ENCODE results near the gene DYRK1B. TPM values are rescaled to one million over a fixed set of nuclear protein-coding genes. Genes with fewer than 3 reads are reported as not detected.

Gene DYRK1B
- total RNA-seq, 1 experiment from 2014 or later: 21.5 TPM

- peaks cover 7% of the 10 kb centered on the region for H3K4me1 Mint-ChIP-seq (ENCODE audit: low read depth, unreplicated experiment)
- peak; percentile 86 for DNase-seq
- peak; percentile 91 for TF ChIP-seq CTCF (IDR thresholded peaks at IDR 0.05; ENCODE audit: unreplicated experiment)
- H3K9me3 Mint-ChIP-seq (ENCODE audit: low read depth, unreplicated experiment): no peaks in the 10 kb centered on the region
- no peaks in the 10 kb centered on the region for H3K36me3 Mint-ChIP-seq (ENCODE audit: insufficient read depth, unreplicated experiment)
- no peak overlapping the region for H3K27ac Mint-ChIP-seq (ENCODE audit: unreplicated experiment)
- intact Hi-C loops (cut with micrococcal nuclease; ENCODE audit: unreplicated experiment): loop anchor here (1.0 to 5.0 kb wide), 2 partner anchors 51 to 179 kb away; partner anchors contain the start of gene PSMC4
- H3K27me3 Mint-ChIP-seq (ENCODE audit: unreplicated experiment): peaks cover 34% of the 10 kb centered on the region
- H3K4me3 Mint-ChIP-seq (ENCODE audit: low read depth, unreplicated experiment): peak overlapping the region; percentile 53
- no TSS peak for BruUV-seq (replicated peaks)
- CTCF ChIA-PET: interaction anchor here (0.8 to 2.3 kb wide), 5 partner anchors 10 to 347 kb away, joined by 4 to 29 read pairs (median 4); partner anchors contain the start of gene PSMC4
These were observed 40.9 kb downstream of the DYRK1B start for GRCh38 chr19:39792999-39793546.

- CTCF ChIA-PET: interaction anchor here (1.2 kb wide), 1 partner anchor 54 kb away, joined by 3 read pairs; no protein-coding TSS in a partner anchor
- no peak for DNase-seq
- no peak overlapping the region for H3K4me3 Mint-ChIP-seq (ENCODE audit: low read depth, unreplicated experiment)
- no peak for TF ChIP-seq CTCF (IDR thresholded peaks at IDR 0.05; ENCODE audit: unreplicated experiment)
- intact Hi-C loops (cut with micrococcal nuclease; ENCODE audit: unreplicated experiment): no loop called here
- BruUV-seq (replicated peaks): no TSS peak
- H3K27ac Mint-ChIP-seq (ENCODE audit: unreplicated experiment): no peak overlapping the region
- H3K36me3 Mint-ChIP-seq (ENCODE audit: insufficient read depth, unreplicated experiment): no peaks in the 10 kb centered on the region
- H3K27me3 Mint-ChIP-seq (ENCODE audit: unreplicated experiment): peaks cover 49% of the 10 kb centered on the region
- H3K4me1 Mint-ChIP-seq (ENCODE audit: low read depth, unreplicated experiment): peaks cover 7% of the 10 kb centered on the region
- no peaks in the 10 kb centered on the region for H3K9me3 Mint-ChIP-seq (ENCODE audit: low read depth, unreplicated experiment)
These were observed 45.7 kb downstream of the DYRK1B start for GRCh38 chr19:39788244-39788643.

- Mint-ChIP-seq H3K36me3 (ENCODE audit: insufficient read depth, unreplicated experiment) (no peaks in the 10 kb centered on the region), H3K27ac (ENCODE audit: unreplicated experiment) (no peak overlapping the region), H3K4me1 (ENCODE audit: low read depth, unreplicated experiment) (no peaks in the 10 kb centered on the region), H3K27me3 (ENCODE audit: unreplicated experiment) (peaks cover 98% of the 10 kb centered on the region), H3K9me3 (ENCODE audit: low read depth, unreplicated experiment) (no peaks in the 10 kb centered on the region), H3K4me3 (ENCODE audit: low read depth, unreplicated experiment) (no peak overlapping the region)
- CTCF ChIA-PET: no interaction called here
- DNase-seq: no peak
- no TSS peak for BruUV-seq (replicated peaks)
- intact Hi-C loops (cut with micrococcal nuclease; ENCODE audit: unreplicated experiment): no loop called here
- no peak for TF ChIP-seq CTCF (IDR thresholded peaks at IDR 0.05; ENCODE audit: unreplicated experiment)
These were observed 53.1 kb downstream of the DYRK1B start for GRCh38 chr19:39780894-39781293.

- DNase-seq: no peak
- Mint-ChIP-seq H3K9me3 (ENCODE audit: low read depth, unreplicated experiment) (no peaks in the 10 kb centered on the region), H3K27me3 (ENCODE audit: unreplicated experiment) (peaks cover 98% of the 10 kb centered on the region), H3K4me3 (ENCODE audit: low read depth, unreplicated experiment) (no peak within 1 kb of the TSS), H3K27ac (ENCODE audit: unreplicated experiment) (no peak within 1 kb of the TSS), H3K4me1 (ENCODE audit: low read depth, unreplicated experiment) (no peaks in the 10 kb centered on the region), H3K36me3 (ENCODE audit: insufficient read depth, unreplicated experiment) (no peaks in the 10 kb centered on the region)
- BruUV-seq (replicated peaks): no TSS peak
- intact Hi-C loops (cut with micrococcal nuclease; ENCODE audit: unreplicated experiment): no loop called here
- CTCF ChIA-PET: no interaction called here
- TF ChIP-seq CTCF (IDR thresholded peaks at IDR 0.05; ENCODE audit: unreplicated experiment): no peak
These were observed 55.2 kb downstream of the DYRK1B start, which contains the start of gene LEUTX for GRCh38 chr19:39778763-39779162. LEUTX (plus strand) TSS chr19:39778854; CDS start chr19:39778921, 67 bp downstream.

Small RNA genes lying within 50 kb of the gene (microRNA-seq; reads per million reads assigned to microRNA genes)
- not detected for gene MIR6719

Other genes starting within 250 kb of the DYRK1B start
- not detected in 2 replicates for gene LGALS13, start 231.6 kb downstream of the DYRK1B start, total RNA-seq (2022)
- gene LGALS16, start 178.2 kb downstream of the DYRK1B start, total RNA-seq (2022): not detected in 2 replicates
- not detected in 2 replicates for gene LGALS14, start 129.7 kb downstream of the DYRK1B start, total RNA-seq (2022)
- not detected in 2 replicates for gene CLC, start 96.1 kb downstream of the DYRK1B start, total RNA-seq (2022)
- not detected in 2 replicates for gene LEUTX, start 55.3 kb downstream of the DYRK1B start, total RNA-seq (2022)
- gene FBL, start 12.2 kb upstream of the DYRK1B start, total RNA-seq (2022): 641 and 724 TPM in 2 replicates
- 3.7 and 5.3 TPM in 2 replicates for gene FCGBP, start 100.5 kb upstream of the DYRK1B start, total RNA-seq (2022)
- gene PSMC4, start 137.0 kb upstream of the DYRK1B start, total RNA-seq (2022): 300 and 316 TPM in 2 replicates
- gene ZNF546, start 162.9 kb upstream of the DYRK1B start, total RNA-seq (2022): 4.7 and 5.7 TPM in 2 replicates
- gene ZNF780B, start 222.1 kb upstream of the DYRK1B start, total RNA-seq (2022): 30.2 and 37.8 TPM in 2 replicates

All from Calu3 (cell line).